IPS-18a (cell line): ENCODE results near the gene AK6.

Source experiments
- H3K27ac ChIP-seq: one replicate; pipeline ENCODE4 v1.5.1; 2013; ENCODE audit warnings: low read length
- H3K27me3 ChIP-seq: one replicate; pipeline ENCODE4 v1.6.1; 2013; ENCODE audit warnings: mild to moderate bottlenecking, low read length; ENCODE audit not compliant: control insufficient read depth, insufficient read depth
- H3K36me3 ChIP-seq: one replicate; pipeline ENCODE4 v1.6.1; 2013; ENCODE audit warnings: low read depth, low read length; ENCODE audit not compliant: control insufficient read depth
- H3K4me1 ChIP-seq: one replicate; pipeline ENCODE4 v1.6.1; 2013; ENCODE audit warnings: low read depth, low read length; ENCODE audit not compliant: control insufficient read depth
- H3K4me3 ChIP-seq: one replicate; pipeline ENCODE4 v1.5.1; 2013; ENCODE audit warnings: low read length
- H3K9ac ChIP-seq: one replicate; pipeline ENCODE4 v1.6.1; 2013; ENCODE audit warnings: mild to moderate bottlenecking, low read length, moderate library complexity
- H3K9me3 ChIP-seq: one replicate; pipeline ENCODE4 v1.6.1; 2013; ENCODE audit warnings: low read depth, low read length; ENCODE audit not compliant: control insufficient read depth

AK6 gene

DNA sequence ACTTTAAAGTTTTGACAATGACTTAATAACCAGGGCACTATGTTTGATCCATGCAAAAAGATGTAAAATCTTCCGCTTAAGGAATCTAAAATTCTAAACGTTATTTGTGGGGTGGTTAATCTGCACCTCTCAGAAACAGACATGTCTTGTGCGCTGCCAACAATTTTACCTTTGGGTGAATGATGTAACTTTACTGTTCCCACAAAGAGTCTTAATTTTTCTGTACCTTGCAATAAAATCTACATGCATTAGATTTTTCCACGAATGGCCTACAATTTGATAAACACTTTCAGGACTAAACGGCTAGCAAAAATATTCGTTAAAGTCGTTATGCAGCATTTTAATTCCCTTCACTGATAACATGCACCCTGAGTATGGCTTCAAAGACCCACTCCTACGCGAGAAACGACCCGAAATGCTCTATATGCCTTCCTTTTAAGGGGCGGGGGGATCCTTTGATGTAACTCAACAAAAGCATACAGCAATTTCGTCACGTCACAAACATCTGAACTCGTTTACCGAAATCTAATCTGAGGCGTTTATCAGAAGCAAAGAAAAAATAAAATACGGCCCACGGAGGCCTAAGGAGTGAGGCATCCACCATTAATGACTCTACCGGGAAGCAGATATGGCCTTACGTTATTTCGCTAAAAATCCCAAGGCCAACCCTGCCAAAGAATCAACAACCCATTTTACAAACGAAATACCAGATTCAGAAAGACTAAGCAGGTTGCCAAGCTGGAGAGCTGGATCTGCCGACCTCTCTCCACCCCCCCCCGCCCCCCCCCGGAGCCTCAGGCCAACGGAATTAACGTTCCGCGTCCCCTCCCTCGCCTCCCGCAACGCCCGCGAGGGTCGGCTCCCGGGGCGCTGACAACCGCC is 621 bp downstream of the AK6 start:
- peak overlapping the region; percentile 93 for H3K27ac ChIP-seq
- peaks cover 12% of the 10 kb centered on the region for H3K4me1 ChIP-seq
- H3K4me3 ChIP-seq: peak overlapping the region; percentile 97
- H3K36me3 ChIP-seq: peaks cover 27% of the 10 kb centered on the region
- no peaks in the 10 kb centered on the region for H3K9me3 ChIP-seq
- no peaks in the 10 kb centered on the region for H3K27me3 ChIP-seq
- peak overlapping the region; percentile 98 for H3K9ac ChIP-seq

GRCh38 chr5:69367697-69368279 is 1.5 kb downstream of the AK6 start:
- no peaks in the 10 kb centered on the region for H3K27me3 ChIP-seq
- no peak overlapping the region for H3K27ac ChIP-seq
- peak overlapping the region; percentile 98 for H3K9ac ChIP-seq
- H3K9me3 ChIP-seq: no peaks in the 10 kb centered on the region
- H3K4me1 ChIP-seq: peaks cover 12% of the 10 kb centered on the region
- peak overlapping the region; percentile 97 for H3K4me3 ChIP-seq
- peaks cover 28% of the 10 kb centered on the region for H3K36me3 ChIP-seq

GRCh38 chr5:69364850-69365249 is 4.5 kb downstream of the AK6 start:
- no peaks in the 10 kb centered on the region for H3K9me3 ChIP-seq
- H3K4me3 ChIP-seq: no peak overlapping the region
- H3K27ac ChIP-seq: no peak overlapping the region
- no peak overlapping the region for H3K9ac ChIP-seq
- peaks cover 33% of the 10 kb centered on the region for H3K36me3 ChIP-seq
- H3K4me1 ChIP-seq: peaks cover 7% of the 10 kb centered on the region
- H3K27me3 ChIP-seq: no peaks in the 10 kb centered on the region

- no peaks in the 10 kb centered on the region for H3K27me3 ChIP-seq
- H3K27ac ChIP-seq: no peak overlapping the region
- no peak overlapping the region for H3K9ac ChIP-seq
- no peaks in the 10 kb centered on the region for H3K9me3 ChIP-seq
- H3K4me1 ChIP-seq: peaks cover 7% of the 10 kb centered on the region
- peaks cover 33% of the 10 kb centered on the region for H3K36me3 ChIP-seq
- no peak overlapping the region for H3K4me3 ChIP-seq
Measured at GRCh38 chr5:69364414-69364813, 4.9 kb downstream of the AK6 start.

DNA sequence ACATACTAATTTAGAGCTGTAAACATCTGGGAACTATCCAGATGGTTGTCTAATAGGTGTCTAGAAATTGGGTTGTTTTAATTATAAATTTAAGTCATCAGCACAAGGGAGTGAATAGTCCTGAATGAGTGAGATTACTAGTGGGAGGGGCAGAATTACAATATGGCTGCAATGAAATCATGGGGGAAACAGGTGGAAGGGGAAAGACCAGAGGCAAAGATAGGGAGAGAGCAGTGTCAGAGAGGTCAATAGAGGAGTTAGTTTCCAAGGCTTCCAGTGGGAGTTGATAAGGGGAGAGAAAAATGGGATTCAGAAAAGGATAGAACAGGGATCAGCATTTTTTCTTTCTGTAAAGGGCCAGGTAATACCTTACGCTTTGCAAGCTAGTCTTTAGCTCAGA is 8.9 kb downstream of the AK6 start:
- no peak overlapping the region for H3K4me3 ChIP-seq
- H3K27ac ChIP-seq: no peak overlapping the region
- H3K36me3 ChIP-seq: peaks cover 25% of the 10 kb centered on the region

GRCh38 chr5:69359699-69360098 is 9.6 kb downstream of the AK6 start:
- H3K27me3 ChIP-seq: no peaks in the 10 kb centered on the region
- peaks cover 21% of the 10 kb centered on the region for H3K36me3 ChIP-seq
- H3K27ac ChIP-seq: no peak overlapping the region
- H3K9ac ChIP-seq: no peak overlapping the region
- H3K9me3 ChIP-seq: no peaks in the 10 kb centered on the region
- H3K4me3 ChIP-seq: no peak overlapping the region
- no peaks in the 10 kb centered on the region for H3K4me1 ChIP-seq

More for the DNA sequence above, 8.9 kb downstream of the AK6 start:
- Histone ChIP-seq H3K9ac (no peak overlapping the region), H3K27me3 (no peaks in the 10 kb centered on the region), H3K9me3 (no peaks in the 10 kb centered on the region), H3K4me1 (no peaks in the 10 kb centered on the region)

- Histone ChIP-seq H3K4me3 (no peak overlapping the region), H3K27ac (no peak overlapping the region), H3K27me3 (no peaks in the 10 kb centered on the region), H3K4me1 (no peaks in the 10 kb centered on the region), H3K9me3 (no peaks in the 10 kb centered on the region), H3K9ac (no peak overlapping the region), H3K36me3 (peaks cover 26% of the 10 kb centered on the region)
Measured at GRCh38 chr5:69350664-69351063, 18.7 kb downstream of the AK6 start.

DNA sequence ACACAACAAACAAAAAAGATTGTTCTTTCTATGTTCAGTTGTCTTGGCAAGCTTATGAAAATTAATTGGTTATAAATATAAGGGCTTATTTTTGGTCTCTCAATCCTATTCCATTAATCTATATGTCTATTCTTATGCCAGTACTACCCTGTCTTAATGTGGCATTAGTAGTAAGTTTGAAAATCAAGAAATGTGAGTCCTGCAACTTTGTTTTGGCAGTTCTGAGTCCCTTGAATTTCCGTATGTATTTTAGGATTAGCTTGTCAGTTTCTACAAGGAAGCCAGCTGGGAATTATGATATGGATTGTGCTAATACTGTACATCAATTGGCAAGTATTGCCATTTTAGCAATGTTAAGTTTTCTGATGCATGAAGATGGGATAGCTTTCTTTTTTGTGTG is 26.2 kb downstream of the AK6 start:
- Histone ChIP-seq H3K27ac (no peak overlapping the region), H3K27me3 (no peaks in the 10 kb centered on the region), H3K9me3 (no peaks in the 10 kb centered on the region), H3K4me3 (no peak overlapping the region), H3K4me1 (no peaks in the 10 kb centered on the region), H3K36me3 (no peaks in the 10 kb centered on the region), H3K9ac (no peak overlapping the region)

DNA sequence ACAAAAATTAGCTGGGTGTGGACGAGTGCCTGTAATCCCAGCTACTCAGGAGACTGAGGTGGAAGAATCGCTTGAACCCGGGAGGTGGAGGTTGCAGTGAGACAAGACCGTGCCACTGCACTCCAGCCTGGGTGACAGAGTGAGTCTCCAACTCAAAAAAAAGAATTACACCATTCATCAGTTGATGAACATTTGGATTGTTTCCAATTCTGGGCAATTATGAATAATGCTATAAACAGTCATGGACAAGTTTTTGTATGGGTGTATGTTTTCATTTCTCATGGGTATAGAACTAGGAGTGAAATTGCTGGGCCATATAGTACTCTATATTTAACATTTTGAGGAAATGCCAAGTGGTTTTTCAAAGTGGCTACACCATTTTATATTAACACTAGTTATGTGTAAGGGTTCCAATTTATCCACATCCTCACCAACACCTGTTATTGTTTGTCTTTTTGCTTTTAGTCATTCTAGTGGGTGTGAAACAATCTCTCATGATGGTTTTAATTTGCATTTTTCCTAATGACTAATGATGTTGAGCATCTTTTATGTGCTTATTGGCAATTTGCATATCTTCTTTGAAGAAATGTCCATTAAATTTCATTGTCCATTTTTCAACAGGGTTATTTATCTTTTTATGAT is 27.7 kb downstream of the AK6 start:
- Histone ChIP-seq H3K27ac (no peak overlapping the region), H3K4me3 (no peak overlapping the region), H3K9ac (no peak overlapping the region), H3K36me3 (no peaks in the 10 kb centered on the region), H3K4me1 (no peaks in the 10 kb centered on the region), H3K9me3 (no peaks in the 10 kb centered on the region), H3K27me3 (no peaks in the 10 kb centered on the region)

DNA sequence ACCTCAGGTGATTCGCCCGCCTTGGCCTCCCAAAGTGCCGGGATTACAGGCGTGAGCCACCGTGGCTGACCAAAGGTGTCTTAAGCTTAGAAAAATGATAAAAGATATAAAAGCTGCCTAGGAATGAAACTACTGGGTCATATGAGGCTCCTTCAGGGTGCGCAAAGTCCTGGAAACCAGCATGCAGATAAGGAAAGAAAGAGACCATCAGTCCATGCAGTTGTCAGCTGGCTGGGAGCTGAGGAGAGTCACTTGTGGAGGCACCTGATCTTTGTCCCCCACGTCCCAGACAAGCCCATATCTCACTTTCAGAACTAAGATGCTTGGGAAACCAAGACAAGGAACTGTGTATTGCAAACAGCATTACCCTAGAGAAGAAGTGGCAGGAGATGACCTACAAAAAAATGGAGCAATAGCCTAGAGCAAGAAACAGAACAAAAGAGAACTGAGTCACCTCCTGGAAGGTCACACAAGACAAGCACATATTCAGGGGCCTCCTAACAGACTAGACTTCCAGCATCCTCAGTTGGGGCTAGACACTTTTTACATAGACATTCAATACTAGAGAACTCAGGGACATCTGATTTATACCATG is 33.9 kb downstream of the AK6 start:
- no peak overlapping the region for H3K4me3 ChIP-seq
- H3K27ac ChIP-seq: no peak overlapping the region
- no peaks in the 10 kb centered on the region for H3K9me3 ChIP-seq
- H3K4me1 ChIP-seq: peaks cover 4% of the 10 kb centered on the region
- no peaks in the 10 kb centered on the region for H3K27me3 ChIP-seq
- H3K9ac ChIP-seq: no peak overlapping the region
- no peaks in the 10 kb centered on the region for H3K36me3 ChIP-seq

- Histone ChIP-seq H3K4me3 (no peak overlapping the region), H3K36me3 (no peaks in the 10 kb centered on the region), H3K9me3 (no peaks in the 10 kb centered on the region), H3K27me3 (no peaks in the 10 kb centered on the region), H3K4me1 (peaks cover 4% of the 10 kb centered on the region), H3K27ac (no peak overlapping the region), H3K9ac (no peak overlapping the region)
Measured at GRCh38 chr5:69334793-69335268, 34.5 kb downstream of the AK6 start.
